SK-N-SH treated with all-trans-retinoic acid at 6 μM for 48 hours (cell line): ENCODE measurements around the gene FMN1.

Experiments
- ATAC-seq: fragments of 200-7000 bp; cut with Tn5 transposase; 3 replicates; pipeline ENCODE4 v1.9.1; 2020; ENCODE audit warnings: mild to moderate bottlenecking, moderate library complexity
- ARNTL ChIP-seq: fragments of 450-650 bp; formaldehyde crosslinking; IDR thresholded peaks from 2 replicates; pipeline ENCODE4 v1.5.0; 2020; ENCODE audit warnings: low read depth, mild to moderate bottlenecking, moderate library complexity, borderline replicate concordance
- BACH2 ChIP-seq: fragments of 250-450 bp; sonication (Bioruptor Pico); IDR thresholded peaks from 2 replicates; pipeline ENCODE4 v1.9.0; 2021; ENCODE audit warnings: mild to moderate bottlenecking, borderline replicate concordance
- CREB5 ChIP-seq: fragments of 250-450 bp; sonication (Bioruptor Pico); IDR thresholded peaks from 2 replicates; pipeline ENCODE4 v1.5.1; 2020; ENCODE audit warnings: low read depth, mild to moderate bottlenecking, moderate library complexity
- CSDC2 ChIP-seq: fragments of 250-450 bp; sonication (Bioruptor Pico); IDR thresholded peaks from 2 replicates; pipeline ENCODE4 v1.5.0; 2020; ENCODE audit warnings: mild to moderate bottlenecking, moderate library complexity
- ESRRG ChIP-seq: fragments of 250-450 bp; sonication (Bioruptor Pico); IDR thresholded peaks from 2 replicates; pipeline ENCODE4 v1.6.1; 2021; ENCODE audit warnings: mild to moderate bottlenecking
- GLIS3 ChIP-seq: fragments of 250-450 bp; sonication (Bioruptor Pico); IDR thresholded peaks from 2 replicates; pipeline ENCODE4 v1.5.0; 2020; ENCODE audit warnings: mild to moderate bottlenecking, moderate library complexity
- OSR1 ChIP-seq: fragments of 250-450 bp; sonication (Bioruptor Pico); IDR thresholded peaks from 2 replicates; pipeline ENCODE4 v1.8.0; 2022; ENCODE audit warnings: moderate library complexity, mild to moderate bottlenecking, inconsistent platforms
- POU6F1 ChIP-seq: fragments of 250-450 bp; sonication (Bioruptor Pico); IDR thresholded peaks from 2 replicates; pipeline ENCODE4 v1.8.0; 2021; ENCODE audit warnings: low read depth, mild to moderate bottlenecking, moderate library complexity, borderline replicate concordance
- PPARA ChIP-seq: fragments of 250-450 bp; sonication (Bioruptor Pico); IDR thresholded peaks from 2 replicates; pipeline ENCODE4 v1.5.0; 2020; ENCODE audit warnings: mild to moderate bottlenecking, borderline replicate concordance
- RARB ChIP-seq: fragments of 250-450 bp; sonication (Bioruptor Pico); IDR thresholded peaks from 2 replicates; pipeline ENCODE4 v1.8.0; 2021; ENCODE audit warnings: mild to moderate bottlenecking, moderate library complexity
- SNAI2 ChIP-seq: fragments of 250-450 bp; sonication (Bioruptor Pico); IDR thresholded peaks from 2 replicates; pipeline ENCODE4 v1.5.0; 2020; ENCODE audit warnings: mild to moderate bottlenecking, moderate library complexity
- TCF4 ChIP-seq: fragments of 250-450 bp; sonication (Bioruptor Pico); IDR thresholded peaks from 2 replicates; pipeline ENCODE4 v1.8.0; 2021; ENCODE audit warnings: mild to moderate bottlenecking, moderate library complexity, borderline replicate concordance
- TOX ChIP-seq: fragments of 250-450 bp; sonication (Bioruptor Pico); IDR thresholded peaks from 2 replicates; pipeline ENCODE4 v1.8.0; 2021; ENCODE audit warnings: mild to moderate bottlenecking, moderate library complexity, borderline replicate concordance
- ZC3H10 ChIP-seq: fragments of 250-450 bp; sonication (Bioruptor Pico); IDR thresholded peaks from 2 replicates; pipeline ENCODE4 v1.5.1; 2021; ENCODE audit warnings: mild to moderate bottlenecking, moderate library complexity
- ZFP3 ChIP-seq: fragments of 250-450 bp; sonication (Bioruptor Pico); IDR thresholded peaks from 2 replicates; pipeline ENCODE4 v1.5.0; 2020; ENCODE audit warnings: mild to moderate bottlenecking, moderate library complexity
- ZFP30 ChIP-seq: fragments of 450-650 bp; formaldehyde crosslinking; IDR thresholded peaks from 2 replicates; pipeline ENCODE4 v1.5.0; 2022; ENCODE audit warnings: mild to moderate bottlenecking, moderate library complexity
- ZNF565 ChIP-seq: fragments of 450-650 bp; formaldehyde crosslinking; conservative IDR thresholded peaks from 2 replicates; pipeline ENCODE4 v1.5.0; 2020; ENCODE audit warnings: low read depth, mild to moderate bottlenecking, moderate library complexity
- ZNF70 ChIP-seq: fragments of 450-650 bp; formaldehyde crosslinking; IDR thresholded peaks from 2 replicates; pipeline ENCODE4 v1.5.0; 2020; ENCODE audit warnings: mild to moderate bottlenecking, moderate library complexity
- ZNF8 ChIP-seq: fragments of 450-650 bp; formaldehyde crosslinking; IDR thresholded peaks from 2 replicates; pipeline ENCODE4 v1.5.0; 2020; ENCODE audit warnings: mild to moderate bottlenecking, moderate library complexity
- TF ChIP-seq, protein P1 (sequence below): fragments of 250-450 bp; sonication (Bioruptor Pico); IDR thresholded peaks from 2 replicates; pipeline ENCODE4 v1.8.0; 2020; ENCODE audit warnings: mild to moderate bottlenecking, moderate library complexity, borderline replicate concordance
- TF ChIP-seq, protein P2 (sequence below): fragments of 250-450 bp; sonication (Bioruptor Pico); IDR thresholded peaks from 2 replicates; pipeline ENCODE4 v1.5.0; 2020; ENCODE audit warnings: mild to moderate bottlenecking, moderate library complexity

FMN1 gene

GRCh38 chr15:32803631-32804030, 390.9 kb downstream of the FMN1 start:
- ATAC-seq: no peak
- no peak for TF ChIP-seq ESRRG (CRISPR knock-in tag)
- TF ChIP-seq, all 23 proteins: peak for 0

GRCh38 chr15:32802286-32802936, 392.1 kb downstream of the FMN1 start:
- TF ChIP-seq, protein P1, sequence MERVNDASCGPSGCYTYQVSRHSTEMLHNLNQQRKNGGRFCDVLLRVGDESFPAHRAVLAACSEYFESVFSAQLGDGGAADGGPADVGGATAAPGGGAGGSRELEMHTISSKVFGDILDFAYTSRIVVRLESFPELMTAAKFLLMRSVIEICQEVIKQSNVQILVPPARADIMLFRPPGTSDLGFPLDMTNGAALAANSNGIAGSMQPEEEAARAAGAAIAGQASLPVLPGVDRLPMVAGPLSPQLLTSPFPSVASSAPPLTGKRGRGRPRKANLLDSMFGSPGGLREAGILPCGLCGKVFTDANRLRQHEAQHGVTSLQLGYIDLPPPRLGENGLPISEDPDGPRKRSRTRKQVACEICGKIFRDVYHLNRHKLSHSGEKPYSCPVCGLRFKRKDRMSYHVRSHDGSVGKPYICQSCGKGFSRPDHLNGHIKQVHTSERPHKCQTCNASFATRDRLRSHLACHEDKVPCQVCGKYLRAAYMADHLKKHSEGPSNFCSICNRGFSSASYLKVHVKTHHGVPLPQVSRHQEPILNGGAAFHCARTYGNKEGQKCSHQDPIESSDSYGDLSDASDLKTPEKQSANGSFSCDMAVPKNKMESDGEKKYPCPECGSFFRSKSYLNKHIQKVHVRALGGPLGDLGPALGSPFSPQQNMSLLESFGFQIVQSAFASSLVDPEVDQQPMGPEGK (CRISPR knock-in tag): no peak
- TF ChIP-seq POU6F1 (CRISPR knock-in tag) (no peak), GLIS3 (CRISPR knock-in tag) (no peak), ESRRG (CRISPR knock-in tag) (no peak), RARB (CRISPR knock-in tag) (no peak), TCF4 (CRISPR knock-in tag) (no peak), BACH2 (CRISPR knock-in tag) (no peak)

GRCh38 chr15:32799936-32800535, 394.5 kb downstream of the FMN1 start:
- ATAC-seq: no peak

More at GRCh38 chr15:32802286-32802936, 392.1 kb downstream of the FMN1 start:
- ATAC-seq: no peak

GRCh38 chr15:32796856-32797255, 397.7 kb downstream of the FMN1 start:
- no peak for ATAC-seq
- TF ChIP-seq ZNF70 (no peak), ZFP30 (CRISPR knock-in tag) (no peak), ZNF8 (CRISPR knock-in tag) (no peak), CREB5 (CRISPR knock-in tag) (no peak), OSR1 (CRISPR knock-in tag) (no peak), TOX (no peak), PPARA (CRISPR knock-in tag) (no peak), CSDC2 (CRISPR knock-in tag) (no peak), GLIS3 (CRISPR knock-in tag) (no peak), SNAI2 (CRISPR knock-in tag) (no peak), ZFP3 (CRISPR knock-in tag) (no peak), ZNF565 (CRISPR knock-in tag) (no peak), ARNTL (CRISPR knock-in tag) (no peak), POU6F1 (CRISPR knock-in tag) (no peak), TCF4 (CRISPR knock-in tag) (no peak), ZC3H10 (CRISPR knock-in tag) (no peak)
- TF ChIP-seq, protein P2, sequence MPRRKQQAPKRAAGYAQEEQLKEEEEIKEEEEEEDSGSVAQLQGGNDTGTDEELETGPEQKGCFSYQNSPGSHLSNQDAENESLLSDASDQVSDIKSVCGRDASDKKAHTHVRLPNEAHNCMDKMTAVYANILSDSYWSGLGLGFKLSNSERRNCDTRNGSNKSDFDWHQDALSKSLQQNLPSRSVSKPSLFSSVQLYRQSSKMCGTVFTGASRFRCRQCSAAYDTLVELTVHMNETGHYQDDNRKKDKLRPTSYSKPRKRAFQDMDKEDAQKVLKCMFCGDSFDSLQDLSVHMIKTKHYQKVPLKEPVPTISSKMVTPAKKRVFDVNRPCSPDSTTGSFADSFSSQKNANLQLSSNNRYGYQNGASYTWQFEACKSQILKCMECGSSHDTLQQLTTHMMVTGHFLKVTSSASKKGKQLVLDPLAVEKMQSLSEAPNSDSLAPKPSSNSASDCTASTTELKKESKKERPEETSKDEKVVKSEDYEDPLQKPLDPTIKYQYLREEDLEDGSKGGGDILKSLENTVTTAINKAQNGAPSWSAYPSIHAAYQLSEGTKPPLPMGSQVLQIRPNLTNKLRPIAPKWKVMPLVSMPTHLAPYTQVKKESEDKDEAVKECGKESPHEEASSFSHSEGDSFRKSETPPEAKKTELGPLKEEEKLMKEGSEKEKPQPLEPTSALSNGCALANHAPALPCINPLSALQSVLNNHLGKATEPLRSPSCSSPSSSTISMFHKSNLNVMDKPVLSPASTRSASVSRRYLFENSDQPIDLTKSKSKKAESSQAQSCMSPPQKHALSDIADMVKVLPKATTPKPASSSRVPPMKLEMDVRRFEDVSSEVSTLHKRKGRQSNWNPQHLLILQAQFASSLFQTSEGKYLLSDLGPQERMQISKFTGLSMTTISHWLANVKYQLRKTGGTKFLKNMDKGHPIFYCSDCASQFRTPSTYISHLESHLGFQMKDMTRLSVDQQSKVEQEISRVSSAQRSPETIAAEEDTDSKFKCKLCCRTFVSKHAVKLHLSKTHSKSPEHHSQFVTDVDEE (CRISPR knock-in tag): no peak

More at GRCh38 chr15:32799936-32800535, 394.5 kb downstream of the FMN1 start:
- no peak for TF ChIP-seq PPARA (CRISPR knock-in tag)
- TF ChIP-seq ESRRG (CRISPR knock-in tag): no peak
- no peak for TF ChIP-seq ZC3H10 (CRISPR knock-in tag)
- no peak for TF ChIP-seq SNAI2 (CRISPR knock-in tag)
- no peak for TF ChIP-seq TOX
- no peak for TF ChIP-seq TCF4 (CRISPR knock-in tag)
- no peak for TF ChIP-seq ZNF8 (CRISPR knock-in tag)
- TF ChIP-seq ZNF70: no peak
- no peak for TF ChIP-seq ZFP30 (CRISPR knock-in tag)
- TF ChIP-seq CREB5 (CRISPR knock-in tag): no peak
- TF ChIP-seq ZNF565 (CRISPR knock-in tag): no peak
